ENCODE measurements around the gene RNF113B.

Gene RNF113B

DNA sequence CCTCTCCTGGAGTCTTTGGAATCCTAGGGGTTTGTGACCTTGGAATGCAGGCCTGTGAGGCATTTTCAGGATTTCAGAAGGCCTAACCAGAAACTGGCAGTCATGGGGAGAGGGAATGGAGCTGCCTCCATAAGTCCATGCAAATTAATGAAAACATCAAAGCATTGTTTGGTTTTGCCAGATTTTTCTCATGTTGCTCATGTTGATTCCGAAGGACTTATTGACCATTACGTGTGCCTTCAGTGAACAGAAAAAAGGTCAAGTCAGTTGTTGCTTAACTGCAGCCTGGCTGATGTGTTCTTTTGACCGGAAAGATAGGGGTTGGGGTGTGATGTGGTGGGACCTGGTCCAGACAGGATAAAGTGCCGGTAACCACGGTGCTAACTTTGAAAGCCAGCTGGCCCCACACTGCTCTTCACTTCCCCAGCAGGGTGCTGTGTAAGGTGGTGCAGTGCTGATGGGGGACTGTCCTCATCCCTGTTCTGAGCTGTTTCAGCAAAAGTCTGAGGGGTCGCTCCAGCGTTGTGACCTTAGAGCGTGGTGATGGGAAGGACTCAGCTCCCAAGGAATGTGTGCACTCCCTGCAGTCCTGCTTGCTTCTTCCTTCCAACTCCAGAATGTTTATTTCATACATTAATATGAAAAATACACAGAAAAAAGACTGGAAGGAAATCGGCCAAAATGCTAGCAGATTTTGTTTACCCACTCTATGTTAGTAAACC, 3.5 kb downstream of the RNF113B start:
- no peak for DNase-seq

DNA sequence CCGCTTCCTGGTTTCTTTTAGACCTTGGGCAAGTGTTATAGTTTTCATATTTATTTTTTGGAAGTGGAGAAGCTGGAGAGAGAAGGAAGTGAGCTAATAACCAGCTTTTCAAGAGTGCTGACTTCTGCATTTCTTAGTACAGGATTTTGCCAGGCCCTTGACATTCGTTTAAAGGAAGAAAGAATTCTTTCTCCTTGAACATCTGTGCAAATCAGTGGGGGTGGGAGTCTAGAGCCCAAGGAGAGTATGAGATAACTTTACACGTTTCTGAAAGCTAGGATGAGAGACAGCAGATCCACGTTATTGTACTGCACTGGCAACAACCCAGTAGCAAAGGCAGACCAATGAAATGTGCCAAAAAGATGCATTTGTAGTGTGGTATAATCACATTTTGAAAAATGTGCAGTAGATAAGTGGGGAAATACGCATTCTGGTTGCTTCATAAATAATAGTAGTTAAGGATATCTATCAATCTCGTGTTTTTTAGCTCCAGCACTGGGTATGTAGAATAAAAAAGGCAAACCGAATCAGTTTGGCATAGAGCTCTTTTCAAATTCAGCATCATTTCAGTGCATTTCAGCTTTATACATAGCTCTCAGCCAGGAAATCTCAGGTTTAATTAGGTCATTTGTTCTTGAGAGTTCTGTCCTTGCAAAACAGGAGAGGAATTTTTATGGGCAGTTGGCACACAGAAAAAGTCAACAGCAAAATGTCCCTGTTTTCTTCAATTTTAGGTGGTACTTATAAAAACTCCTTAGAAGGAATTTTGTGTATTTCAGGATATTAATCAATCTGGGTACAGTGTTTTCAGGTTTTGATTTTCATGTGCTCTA, 4.3 kb downstream of the RNF113B start:
- no peak for DNase-seq

DNA sequence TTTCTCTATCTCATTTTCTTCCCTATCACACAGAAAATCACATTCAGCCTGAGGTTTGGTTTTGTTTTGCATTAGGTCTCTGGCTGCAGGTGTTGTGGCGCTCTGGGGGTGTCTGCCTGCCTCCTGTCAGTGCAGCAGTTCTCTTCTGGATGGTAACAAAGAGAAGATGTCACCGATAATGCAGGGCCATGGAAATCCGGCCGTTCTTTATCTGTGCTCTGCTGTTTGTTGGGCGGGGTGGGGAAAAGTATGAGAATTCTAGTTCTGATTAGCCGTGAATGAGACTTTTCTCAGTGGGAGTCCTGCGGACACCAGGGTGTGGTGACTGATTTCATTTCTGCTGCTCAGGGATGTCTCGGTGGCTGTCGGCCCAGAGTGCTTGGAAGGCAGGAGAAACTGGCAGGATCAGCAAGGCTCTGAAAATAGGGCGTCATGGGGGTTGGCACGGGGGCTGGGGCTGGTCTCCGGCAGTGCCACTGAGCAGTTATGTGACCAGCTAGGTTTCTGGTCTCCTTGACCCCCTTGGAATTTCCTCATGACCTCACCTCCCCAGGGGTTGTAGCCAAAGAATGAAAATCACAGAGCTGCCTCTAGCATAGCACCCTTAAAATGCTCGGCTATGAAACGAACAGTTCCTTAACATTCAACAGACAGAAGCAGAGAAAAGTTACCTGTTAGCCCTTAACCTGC, 5.0 kb downstream of the RNF113B start:
- no peak for DNase-seq

DNA sequence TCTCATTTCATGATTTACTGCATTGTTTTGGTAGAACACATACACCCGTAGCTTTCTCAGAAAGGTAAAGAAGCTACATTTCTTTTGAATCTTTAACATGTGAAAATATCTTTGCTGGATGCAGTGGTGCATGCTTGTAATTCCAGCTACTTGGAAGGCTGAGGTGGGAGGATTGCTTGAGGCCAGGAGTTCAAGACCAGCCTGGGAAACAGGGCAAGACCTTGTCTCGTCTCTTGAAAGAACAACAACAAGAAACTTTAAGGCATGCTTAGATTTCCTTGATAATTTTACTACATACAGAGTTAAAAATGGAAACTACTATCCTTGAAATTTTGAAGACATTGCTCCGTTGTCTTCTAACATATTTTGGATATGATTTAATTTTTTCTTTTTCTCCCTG, 7.7 kb downstream of the RNF113B start:
- DNase-seq = no peak

DNA sequence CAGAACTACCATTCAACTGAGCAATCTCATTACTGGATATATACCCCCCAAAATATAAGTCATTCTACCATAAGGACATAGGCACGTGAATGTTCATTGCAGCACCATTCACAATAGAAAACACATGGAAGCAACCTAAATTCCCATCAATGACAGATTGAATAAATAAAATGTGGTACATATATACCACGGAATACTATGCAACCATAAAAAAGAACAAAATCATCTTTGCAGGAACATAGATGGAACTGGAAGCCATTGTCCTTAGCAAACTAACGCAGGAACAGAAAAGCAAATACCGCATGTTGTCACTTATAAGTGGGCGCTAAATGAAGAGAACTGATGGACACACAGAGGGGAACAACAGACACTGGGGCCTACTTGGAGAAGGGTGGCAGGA, 14.1 kb downstream of the RNF113B start:
- DNase-seq = no peak

DNA sequence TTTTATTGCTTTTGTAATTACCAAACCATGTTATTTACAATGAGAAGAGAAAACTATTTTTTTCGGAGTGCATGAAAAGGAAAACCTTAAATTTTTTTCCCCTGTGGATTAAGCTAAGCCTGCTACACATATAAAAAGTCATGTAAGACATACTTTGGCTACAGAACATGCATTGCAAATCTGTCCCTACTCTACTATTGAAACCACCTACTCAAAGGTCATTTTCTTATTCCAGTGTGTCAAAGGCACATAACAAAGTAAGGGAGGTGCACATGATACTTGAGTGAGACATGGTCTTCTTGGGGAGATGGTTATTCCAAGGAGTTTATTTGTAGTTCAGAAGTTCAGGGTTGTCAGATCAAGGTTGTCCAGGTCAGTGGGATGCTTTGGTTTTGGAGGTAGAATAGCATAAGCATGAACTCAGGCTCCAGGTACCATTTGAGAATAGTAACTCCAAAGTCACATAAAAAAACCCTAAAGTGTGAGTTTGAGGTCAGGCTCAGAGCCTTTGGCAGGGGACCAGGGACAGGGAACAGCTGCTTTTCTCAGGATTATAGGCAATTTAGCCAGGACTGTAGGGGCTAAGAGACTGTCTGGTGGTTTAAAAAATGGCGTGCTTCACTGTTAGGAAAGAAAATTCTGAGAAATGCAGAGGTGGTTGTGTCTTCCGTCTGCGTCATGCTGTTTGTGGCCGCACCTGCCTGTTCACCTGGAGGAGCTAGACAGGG, 18.7 kb downstream of the RNF113B start:
- no peak for DNase-seq

DNA sequence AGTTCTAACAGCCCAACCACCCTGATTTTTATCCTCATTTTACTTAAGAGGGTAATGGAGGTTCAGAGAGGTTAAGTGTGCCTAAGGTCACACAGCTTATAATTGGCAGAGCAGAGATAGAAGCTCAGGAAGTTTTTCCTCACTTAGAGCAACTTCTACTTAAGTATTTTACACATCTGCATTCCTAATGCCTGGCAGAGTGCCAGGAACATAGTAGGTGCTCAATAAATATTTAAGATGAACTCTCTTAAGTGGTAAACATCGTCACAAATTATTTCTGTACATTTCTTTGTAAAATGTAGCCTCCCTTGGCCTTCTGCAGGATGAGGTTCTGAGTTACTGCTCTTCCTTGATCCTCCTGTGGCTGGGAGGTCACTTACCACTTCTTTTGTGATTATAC, 19.5 kb downstream of the RNF113B start:
- no peak for DNase-seq

DNA sequence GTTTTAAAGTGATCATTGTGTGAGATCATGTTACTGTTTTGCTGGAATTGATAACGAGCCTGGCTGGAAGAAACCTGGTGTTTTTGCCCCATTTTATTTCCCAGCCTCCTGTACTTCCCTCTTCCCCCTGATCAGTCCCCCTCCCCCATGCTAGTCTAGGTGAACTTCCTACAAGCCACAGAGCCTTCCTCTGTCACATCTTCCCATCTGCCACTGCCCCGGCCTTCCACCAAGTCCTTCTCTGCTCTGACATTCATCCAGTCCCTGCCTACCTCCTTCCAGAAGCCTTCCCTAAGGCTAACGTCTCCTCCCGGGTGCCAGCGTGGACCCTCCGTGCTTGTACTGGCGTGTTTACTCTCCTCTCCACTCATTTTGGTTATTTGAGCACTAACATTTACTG, 19.9 kb downstream of the RNF113B start:
- DNase-seq = no peak

DNA sequence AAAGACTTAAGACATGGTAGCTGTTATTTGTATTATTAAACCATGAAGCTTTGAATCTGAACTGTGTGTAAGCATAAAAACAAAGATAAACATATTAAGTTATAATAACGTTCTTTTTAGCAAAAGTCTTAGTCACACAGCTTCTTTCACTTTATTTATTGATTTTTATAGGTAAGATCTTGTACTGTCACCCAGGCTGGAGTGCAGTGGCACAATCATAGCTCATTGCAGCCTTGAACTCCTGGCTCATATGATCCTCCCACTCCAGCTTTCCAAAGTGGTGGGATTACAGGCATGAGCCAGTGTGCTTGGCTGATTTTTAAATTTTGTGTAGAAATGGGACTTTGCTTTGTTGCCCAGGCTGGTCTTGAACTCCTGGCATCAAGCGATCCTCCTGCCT, 20.8 kb downstream of the RNF113B start:
- DNase-seq = no peak

DNA sequence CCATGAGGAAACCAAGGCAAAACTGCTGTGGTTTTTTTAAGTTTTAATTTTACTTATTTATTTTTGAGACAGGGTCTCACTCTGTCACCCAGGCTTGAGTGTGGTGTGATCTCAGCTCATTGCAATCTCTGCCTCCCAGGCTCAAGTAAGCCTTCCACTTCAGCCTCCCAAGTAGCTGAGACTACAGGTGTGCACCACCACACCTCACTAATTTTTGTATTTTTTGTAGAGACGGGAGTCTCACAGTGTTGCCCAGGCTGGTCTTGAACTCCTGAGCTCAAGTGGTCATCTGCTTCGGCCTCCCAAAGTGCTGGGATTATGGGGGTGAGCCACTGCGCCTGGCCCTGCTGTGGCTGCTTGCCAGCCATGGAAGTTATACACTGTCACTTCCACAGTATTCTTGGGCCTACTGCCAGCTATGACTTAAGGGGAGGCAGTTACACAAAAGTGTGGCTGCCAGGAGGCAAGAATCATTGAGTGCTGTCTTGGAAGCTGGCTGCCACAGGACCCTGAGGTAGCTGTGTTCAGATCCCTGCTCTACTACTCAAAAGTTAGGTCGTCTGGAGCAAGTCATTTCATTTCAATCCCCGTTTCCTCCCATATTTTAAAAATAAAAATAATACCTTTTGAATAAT, 21.5 kb downstream of the RNF113B start:
- no peak for DNase-seq

DNA sequence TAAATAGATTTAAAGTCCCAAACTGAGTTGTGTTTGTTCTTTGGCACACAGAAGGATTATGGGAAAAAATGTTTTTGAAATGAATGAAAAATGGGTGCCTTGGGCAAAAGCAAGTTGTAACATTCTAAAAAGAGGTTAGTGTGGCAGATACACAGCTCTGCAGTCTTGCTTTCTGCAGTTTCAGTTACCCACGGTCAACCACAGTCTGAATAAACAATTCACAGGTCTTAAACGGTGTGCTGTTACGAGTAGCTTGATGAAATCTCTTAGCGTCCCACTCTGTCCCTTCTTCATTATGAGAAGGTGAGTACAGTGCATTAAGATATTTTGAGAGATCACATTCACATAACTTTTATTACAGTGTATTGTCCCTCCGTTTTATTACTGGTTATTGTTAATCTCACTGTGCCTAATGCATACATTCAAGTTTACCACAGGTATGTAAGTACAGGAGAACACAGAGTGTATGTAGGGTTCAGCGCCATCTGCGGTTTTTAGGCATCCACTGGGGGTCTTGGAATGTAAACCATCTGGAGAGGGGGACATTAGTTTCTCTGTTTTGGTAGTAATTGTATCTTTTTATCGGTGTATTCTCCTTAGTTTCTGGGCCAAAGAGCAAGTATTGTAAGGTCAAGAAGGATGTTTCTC, 26.1 kb downstream of the RNF113B start:
- no peak for DNase-seq

DNA sequence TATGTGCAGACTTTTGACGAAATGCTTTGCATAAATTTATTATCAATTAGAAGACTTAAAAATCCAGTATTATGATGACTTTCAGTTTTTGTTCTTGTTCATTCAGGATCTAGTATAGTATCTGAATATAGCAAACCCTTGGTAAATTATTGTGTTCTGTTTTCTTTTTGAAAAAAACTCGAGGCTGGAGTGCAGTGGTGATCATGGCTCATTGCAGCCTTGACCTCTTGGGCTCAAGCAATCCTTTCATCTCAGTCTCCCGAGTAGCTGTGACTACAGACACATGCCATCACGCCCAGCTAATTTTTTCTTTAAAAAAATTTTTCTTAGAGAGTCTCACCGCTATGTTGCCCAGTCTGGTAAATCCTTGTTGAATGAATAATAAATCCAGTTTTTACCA, 29.5 kb downstream of the RNF113B start:
- no peak for DNase-seq

DNA sequence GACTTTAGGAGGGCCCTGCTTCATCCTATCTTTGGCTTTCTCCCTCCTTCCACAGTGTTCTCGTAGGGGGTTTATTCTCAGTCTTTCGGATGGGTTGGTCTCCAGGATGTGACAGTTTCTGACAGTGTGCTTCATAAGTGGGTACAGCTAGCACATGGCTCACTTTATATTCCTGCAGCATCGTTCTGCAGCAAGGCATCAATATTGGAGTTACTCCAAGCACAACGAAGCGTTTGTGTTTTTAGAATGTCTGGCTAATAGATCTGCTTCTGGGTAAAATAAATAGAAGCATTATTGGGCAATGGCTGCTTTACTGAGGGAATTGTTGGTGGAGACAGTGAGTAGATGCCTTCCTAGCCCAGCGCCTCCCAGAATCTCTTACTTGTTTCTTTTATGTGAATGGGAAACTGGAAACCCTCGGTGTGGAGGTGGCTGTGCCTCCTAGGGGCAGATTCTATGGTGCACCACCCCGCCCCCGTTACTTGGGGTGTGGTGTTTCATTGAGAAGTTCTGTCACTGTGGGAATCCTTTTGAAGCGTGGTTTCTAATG, 32.2 kb downstream of the RNF113B start:
- DNase-seq = no peak

DNA sequence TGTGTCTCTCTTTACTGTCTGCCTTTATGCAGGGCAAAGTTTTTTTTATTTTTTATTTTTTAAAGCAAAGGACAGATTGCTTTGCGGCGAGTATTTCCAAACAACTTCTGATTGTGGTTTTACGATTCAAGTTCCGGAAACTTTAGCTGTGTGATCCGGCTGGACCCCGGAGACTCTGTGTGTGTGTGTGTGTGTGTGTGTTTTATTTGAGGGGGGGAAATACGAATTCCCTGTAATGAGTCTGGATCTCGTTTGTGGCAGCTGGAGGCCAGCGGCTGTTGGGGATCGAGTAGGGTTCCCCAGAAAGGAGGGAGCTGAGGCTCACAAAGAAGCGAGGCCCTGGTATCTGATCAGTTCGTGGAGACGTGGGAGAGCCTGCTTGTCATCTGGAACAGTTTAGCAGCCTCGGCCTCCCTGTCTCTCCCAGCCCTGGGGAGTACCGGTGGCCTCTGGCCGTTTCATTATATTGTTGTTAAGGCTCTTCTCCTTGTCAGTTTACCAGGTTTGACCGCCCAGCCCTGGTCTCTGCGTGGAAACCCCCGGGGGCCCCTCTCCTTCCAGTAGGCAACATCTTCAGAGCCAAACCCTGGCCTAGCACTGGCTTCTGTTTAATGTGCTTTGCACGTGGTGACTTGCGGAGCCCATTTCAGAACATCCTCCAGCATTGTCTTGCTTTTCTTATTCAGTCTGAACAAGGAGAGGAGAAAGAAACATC, 32.9 kb downstream of the RNF113B start:
- no peak for DNase-seq

DNA sequence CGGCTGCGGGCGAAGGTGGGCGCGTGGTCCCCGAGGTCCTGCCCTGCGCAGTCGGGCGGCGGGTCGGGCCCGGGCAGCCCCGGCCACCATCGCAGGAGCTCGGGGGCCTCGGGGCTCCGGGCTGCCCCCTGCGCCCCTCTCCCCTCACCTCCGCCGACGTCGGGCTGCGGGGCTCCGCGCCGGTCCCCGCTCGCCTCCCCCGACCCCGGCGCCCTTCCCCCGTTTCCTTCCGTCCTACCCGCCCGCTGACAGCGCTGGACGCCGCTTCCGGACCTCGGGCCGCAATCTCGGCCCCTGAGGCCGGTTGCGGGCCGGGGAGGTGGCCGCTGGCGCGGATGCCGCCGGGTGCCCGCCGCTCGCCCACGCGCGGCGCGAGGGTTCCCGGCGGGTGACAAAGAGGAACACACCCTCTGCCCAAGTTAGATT, 33.5 kb downstream of the RNF113B start:
- no peak for DNase-seq

DNA sequence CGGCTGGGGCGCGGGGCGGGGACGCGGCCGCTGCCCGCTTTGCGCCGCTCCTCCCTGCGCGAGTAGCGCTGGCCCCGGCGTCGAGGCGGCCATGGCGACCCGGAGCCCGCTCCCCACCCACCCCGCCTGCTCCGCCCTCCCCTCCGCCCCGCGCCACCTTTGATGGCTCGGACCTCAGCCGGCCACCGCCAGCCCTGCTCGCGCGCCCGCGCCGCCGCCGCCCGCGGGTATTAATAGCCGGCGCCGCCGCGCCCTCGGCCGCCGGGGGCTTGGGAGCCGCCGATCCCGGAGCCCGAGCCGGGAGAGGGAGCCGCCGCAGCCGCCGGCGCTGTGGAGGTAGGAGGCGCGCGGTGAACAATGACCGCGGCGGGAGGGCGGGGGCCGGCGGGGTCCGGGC, 33.9 kb downstream of the RNF113B start:
- DNase-seq = no peak

DNA sequence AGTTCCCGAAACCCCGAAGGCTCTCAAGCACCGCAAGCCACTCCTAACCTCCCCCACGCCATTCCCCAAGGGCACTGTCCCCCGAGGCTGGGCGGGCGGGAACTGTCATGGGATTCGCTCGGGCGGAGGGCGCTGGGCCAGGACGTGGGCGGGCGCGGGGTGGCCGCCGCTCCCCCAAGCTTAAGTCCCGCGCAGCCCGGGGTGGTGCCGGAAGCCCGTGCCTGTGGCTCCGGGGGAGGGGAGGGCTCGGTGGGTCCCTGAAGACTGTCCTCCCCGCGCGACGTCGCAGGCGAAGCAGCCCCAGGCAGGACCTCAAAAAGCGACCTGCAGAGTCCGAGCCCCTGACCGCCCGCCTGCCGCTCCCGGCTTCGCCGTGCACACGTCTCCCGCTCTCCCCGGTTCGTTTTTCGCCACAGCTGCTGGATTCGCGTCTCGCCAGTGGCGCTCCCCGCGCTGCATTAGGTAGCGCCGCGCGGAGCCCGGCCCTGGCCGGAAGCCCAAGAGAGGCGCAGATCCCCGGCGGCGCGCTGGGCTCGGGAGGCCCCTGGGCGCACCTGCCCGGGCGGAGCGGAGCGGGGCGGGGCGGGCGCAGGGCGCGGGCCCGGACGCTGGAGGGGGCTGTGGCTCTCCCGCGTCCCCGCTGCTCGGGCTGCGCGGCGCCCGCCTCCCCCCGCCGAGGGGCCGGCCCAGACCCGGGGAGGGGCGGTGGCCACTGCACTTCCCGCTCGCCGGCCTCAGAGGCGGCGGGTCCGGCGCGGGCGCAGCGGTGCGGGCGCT, 34.5 kb downstream of the RNF113B start, which contains the start of gene FARP1:
Gene FARP1, plus strand, starts transcription at position 715 of the 777 bp plus-strand sequence. CDS start 70,149 bp downstream, outside the sequence.
- DNase-seq = peak; percentile 76

DNA sequence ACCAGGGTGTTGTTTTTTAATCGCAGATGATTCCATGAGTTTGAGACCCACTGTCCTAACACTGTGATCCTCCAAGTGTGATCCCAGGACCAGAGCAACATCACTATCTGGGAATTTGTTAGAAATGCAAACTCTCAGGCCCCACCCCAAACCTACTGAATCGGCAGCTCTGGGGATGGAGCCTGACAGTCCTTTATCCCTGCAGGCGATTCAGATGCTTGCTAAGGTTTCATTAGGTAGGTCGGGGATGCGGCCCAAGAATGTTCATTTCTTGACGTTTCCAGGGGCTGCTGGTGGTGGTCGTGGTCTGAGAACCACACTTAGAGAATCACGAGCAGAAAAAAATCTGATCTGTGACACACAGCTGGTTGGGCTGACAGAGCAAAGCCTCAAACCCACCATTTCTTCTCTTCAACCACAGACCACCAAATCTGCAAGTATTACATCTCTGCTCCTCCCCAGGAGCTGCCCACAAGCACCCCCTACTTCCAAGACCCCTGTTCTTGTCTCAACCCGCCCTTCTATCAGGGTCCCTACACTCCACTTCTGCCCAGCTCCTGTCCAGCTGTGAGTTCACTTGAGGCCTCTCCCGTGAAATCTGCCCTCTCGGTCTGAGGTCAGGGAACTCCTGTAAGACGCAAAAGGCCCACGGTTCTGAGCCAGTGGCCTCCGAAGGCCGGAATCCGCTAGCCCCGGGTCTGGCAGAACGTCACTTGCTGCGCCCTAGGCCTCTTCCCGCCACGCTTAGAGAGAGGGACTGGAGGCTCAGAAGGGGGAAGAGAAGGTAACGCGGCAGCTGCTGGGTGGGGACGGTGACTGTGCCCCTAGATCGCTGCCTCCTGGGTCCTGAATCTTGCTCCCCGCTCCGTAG, 35.3 kb downstream of the RNF113B start:
- no peak for DNase-seq

DNA sequence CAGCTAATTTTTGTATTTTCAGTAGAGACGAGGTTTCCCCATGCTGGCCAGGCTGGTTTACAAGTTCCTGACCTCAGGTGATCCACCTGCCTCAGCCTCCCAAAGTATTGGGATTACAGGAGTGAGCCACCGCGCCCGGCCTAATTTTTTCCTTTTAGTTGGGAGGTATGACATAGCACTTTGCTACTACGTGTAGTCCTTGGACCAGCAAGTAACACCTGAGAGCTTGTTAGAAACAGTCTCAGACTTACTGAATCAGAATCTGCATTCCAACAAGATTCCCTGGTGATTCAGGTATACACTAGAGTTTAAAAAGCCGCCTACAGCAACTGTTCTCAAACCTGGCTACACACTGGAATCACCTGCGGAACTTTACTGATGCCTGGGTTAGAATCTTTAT, 36.0 kb downstream of the RNF113B start:
- DNase-seq = no peak

Data from NCI-H1417 treated with DMSO at 0.1 percent for 48 hours (cell line).